GM12874 (cell line): Measurements from ENCODE around the gene LTB.

Source experiments
- TF ChIP-seq, protein P1 (sequence below): IDR thresholded peaks from 2 replicates; pipeline ENCODE4 v1.5.1; 2011; ENCODE audit warnings: low read depth, mild to moderate bottlenecking, control low read depth, low read length, moderate library complexity; ENCODE audit not compliant: insufficient read depth

Gene LTB

DNA sequence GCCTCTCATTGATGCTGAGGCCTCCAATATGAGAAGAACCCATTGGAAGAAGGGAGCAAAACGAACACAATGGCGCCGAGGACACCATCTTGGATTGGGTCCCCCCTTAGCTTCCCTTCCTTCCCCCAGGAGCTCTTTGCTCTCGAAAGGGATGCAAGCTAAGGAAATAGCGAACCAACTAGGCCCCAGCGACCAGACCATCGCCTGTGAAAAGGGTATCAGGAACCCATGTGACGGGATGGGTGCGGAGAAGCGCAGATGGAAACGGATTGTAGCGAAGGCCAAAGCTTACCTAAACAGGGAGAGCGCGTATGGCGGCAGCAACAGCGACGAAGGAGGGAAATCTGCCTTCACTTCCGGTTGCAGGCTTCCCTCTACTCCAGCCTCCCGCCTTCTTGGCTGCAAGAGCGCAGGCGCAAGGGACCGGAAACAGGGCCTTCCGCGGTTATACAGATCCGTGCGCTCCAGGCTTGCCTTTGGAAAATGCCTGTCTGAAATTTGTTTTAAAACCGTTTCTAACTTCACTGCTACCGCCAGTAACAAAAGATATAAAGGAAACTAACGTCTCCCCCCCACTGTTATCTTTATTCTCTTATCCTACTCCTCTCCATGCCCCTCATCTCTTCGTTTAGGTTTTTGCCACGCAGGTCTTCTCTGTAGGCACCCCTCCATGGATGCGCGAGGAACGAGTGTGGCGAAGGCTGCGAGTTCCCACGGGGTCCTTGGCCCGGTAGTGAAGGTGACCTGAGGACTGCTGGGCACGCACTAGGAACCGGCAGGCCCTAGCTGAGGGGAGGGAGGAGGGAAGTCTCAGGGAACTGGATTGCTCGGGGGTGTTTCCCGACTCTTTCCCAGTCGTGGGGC lies 40.3 kb downstream of the LTB start, which contains the start of gene DDX39B:
DDX39B (minus strand) TSS at position 346 of the 864 bp plus-strand sequence. CDS start 1,471 bp downstream, outside the sequence.
- TF ChIP-seq, protein P1, sequence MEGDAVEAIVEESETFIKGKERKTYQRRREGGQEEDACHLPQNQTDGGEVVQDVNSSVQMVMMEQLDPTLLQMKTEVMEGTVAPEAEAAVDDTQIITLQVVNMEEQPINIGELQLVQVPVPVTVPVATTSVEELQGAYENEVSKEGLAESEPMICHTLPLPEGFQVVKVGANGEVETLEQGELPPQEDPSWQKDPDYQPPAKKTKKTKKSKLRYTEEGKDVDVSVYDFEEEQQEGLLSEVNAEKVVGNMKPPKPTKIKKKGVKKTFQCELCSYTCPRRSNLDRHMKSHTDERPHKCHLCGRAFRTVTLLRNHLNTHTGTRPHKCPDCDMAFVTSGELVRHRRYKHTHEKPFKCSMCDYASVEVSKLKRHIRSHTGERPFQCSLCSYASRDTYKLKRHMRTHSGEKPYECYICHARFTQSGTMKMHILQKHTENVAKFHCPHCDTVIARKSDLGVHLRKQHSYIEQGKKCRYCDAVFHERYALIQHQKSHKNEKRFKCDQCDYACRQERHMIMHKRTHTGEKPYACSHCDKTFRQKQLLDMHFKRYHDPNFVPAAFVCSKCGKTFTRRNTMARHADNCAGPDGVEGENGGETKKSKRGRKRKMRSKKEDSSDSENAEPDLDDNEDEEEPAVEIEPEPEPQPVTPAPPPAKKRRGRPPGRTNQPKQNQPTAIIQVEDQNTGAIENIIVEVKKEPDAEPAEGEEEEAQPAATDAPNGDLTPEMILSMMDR, result no peak

DNA sequence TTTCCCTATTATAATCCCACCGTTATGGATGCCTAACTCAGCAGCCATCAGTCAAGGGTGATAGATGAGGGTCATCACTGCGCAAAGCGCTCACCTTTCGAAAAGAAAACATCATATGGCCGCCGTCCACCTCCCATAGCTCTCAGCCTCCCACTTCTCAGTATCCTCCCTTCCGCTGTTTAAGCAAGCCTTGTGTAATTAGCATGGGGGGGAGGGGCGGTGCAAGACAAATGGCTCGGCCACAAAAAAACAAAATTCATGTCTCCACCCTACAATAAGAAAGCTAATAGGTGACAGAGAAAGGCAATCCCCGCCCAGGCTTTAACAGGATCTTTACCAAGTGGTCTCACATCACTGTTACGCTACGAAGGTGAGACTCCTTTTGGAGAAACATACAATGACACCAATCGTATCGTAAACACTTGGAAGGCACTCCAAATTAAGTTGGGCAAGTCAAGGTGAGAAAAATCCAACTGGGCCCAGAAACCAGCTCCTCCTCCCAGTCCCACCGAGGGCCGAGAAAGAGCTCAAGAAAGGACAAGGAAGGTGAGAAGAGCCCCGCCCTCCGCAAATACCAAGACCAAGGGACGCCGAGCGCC lies 41.1 kb downstream of the LTB start:
- TF ChIP-seq, protein P1, result no peak

DNA sequence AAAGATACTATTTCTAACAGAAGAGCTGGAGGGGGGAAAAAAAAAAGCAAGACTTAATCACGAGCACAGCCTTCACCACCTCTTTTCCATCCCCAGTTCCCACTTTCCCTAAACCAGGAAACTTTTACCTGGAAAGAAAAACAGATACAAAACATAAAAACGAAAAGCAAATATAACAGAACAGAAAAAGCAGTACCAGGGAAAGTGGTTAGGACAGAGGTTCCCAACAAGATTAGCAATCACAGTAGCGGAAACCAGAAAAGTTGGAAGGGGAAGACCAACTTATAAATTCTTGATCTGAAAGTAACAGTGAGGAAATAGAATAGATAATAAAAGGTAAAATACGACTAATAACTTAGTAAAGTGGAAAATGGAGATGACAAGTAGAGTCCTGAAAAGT lies 41.6 kb downstream of the LTB start:
- TF ChIP-seq, protein P1, result no peak

DNA sequence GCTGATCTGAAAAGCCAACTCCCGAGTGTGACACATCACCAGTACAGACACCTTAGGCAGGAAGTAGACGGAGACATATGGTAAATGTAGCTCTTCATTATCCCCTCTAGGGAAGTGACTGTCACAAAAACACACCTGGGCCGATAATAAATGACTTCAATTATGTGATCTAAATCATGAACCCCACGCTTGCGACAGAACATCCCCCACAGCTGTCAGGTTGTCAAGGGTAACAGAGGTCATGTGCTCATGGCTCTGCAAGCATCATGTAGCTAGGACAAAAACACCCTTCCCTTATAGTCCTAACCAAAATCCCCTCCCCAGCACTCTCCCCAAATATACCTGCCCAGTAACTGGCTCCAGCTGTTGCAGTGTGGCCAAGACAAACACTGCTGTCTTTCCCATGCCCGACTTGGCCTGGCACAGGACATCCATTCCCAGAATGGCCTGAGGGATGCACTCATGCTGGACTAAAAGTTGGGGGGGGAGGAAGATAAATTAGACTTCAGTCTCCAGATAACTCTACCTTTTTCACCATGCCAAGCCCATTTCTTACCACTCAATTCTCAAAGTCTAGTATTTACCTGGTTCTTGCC lies 43.3 kb downstream of the LTB start:
- TF ChIP-seq, protein P1, result no peak

DNA sequence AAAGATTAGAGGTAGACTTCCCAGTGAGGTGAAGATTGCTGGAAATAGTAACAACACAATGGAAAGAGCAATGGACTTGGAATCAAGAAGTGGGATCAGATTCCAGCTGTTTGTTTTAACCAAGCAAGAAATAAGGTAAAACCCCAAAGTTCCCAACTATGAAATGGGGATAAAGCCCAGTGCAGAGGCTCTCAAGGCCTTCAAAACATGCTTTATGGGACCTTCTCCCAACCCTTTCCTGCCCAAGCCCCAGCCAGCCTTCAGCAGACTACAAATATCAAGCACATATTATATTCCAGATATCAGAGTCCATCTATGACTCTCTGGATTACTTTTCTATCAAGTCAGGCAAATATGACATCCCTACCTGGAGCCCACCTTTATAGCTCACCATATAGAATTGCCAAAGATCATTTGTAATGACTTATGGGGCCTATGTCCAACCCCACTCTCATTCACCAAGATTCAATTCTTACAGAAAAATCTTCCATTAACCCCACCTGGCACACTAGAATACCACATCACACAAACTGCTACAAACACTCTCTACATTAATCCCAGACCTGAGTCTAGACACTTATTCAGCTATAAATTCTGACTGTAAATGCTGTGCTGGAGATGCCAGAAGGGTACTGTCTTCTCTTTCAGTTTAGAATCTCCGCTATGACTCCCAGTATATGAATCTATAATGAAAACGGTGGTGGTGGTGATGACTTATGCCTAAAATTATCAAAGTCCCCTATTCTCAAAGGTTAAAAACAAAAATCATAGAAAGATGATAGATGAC lies 46.5 kb downstream of the LTB start:
- TF ChIP-seq, protein P1, result no peak

DNA sequence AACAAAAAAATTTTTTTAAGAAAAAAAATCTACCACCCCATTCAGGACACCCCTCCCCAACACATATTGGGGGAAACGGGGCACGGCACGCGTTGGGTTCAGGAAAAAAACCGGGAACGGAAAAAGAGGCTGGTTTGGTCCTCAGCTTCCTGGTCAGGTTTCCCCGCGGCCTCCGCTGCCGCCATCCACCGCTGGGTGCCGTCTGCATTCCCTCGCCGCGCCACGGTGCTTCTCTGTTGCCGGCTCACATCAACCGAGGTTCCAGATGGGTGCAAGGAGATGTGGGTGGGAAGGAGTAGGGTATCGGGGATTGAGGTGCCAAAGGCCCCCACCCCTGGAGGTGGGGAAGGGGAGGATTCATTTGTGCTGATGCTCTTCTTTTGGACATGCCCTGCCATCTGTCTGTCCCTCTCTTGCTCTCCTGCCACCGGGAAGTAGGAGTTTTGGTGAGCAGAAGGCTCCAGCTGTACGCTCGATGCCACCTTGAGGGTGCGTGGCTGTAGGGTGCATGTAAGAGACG lies 47.6 kb downstream of the LTB start:
- TF ChIP-seq, protein P1, result no peak
